GM12864 (cell line): Measurements from ENCODE around the gene CSNK2A1.

Source experiments
- DNase-seq: peaks from one replicate; pipeline ENCODE4 v3.0.0-alpha.2; 2011; ENCODE audit warnings: low read depth
- H3K4me3 ChIP-seq: 2 replicates; pipeline ENCODE4 v1.5.1; 2011; ENCODE audit warnings: mild to moderate bottlenecking, low read depth, low read length, control low read depth
- TF ChIP-seq, protein P1 (sequence below): IDR thresholded peaks from 2 replicates; pipeline ENCODE4 v1.5.1; 2011; ENCODE audit warnings: low read depth, mild to moderate bottlenecking, moderate library complexity, low read length, control low read depth, inconsistent platforms; ENCODE audit errors: missing control alignments

CSNK2A1 gene

DNA sequence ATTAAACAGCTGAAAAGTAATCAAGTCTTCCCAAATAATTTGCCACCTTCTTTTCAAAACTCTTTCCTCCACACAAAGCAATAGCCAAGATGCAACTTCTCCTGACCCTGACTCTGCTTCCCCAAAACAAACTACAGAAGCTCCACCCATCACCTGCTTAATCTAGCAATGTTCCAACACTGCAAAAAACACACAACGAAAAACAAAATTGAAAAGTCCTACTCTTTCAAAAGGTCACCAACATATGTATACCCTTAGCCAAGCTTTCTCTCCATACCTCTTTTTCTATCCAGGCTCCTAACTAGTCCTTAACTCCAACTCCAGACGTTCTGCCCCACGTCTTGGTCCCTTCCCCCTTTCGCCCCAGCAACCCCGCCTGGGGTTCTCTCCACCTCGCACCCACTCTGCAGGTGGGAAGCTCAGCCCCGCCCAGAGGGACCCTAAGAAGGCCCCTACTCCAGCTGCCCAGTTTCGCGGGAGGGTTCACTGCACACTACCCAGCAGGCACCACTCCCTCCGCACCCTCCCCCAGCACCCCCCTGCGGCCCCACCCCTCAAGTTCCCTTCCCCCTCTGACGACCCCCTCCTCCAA is 717 bp downstream of the CSNK2A1 start:
- DNase-seq, result no peak
- peak overlapping the region; percentile 76 for H3K4me3 ChIP-seq
- TF ChIP-seq, protein P1, sequence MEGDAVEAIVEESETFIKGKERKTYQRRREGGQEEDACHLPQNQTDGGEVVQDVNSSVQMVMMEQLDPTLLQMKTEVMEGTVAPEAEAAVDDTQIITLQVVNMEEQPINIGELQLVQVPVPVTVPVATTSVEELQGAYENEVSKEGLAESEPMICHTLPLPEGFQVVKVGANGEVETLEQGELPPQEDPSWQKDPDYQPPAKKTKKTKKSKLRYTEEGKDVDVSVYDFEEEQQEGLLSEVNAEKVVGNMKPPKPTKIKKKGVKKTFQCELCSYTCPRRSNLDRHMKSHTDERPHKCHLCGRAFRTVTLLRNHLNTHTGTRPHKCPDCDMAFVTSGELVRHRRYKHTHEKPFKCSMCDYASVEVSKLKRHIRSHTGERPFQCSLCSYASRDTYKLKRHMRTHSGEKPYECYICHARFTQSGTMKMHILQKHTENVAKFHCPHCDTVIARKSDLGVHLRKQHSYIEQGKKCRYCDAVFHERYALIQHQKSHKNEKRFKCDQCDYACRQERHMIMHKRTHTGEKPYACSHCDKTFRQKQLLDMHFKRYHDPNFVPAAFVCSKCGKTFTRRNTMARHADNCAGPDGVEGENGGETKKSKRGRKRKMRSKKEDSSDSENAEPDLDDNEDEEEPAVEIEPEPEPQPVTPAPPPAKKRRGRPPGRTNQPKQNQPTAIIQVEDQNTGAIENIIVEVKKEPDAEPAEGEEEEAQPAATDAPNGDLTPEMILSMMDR, result no peak

DNA sequence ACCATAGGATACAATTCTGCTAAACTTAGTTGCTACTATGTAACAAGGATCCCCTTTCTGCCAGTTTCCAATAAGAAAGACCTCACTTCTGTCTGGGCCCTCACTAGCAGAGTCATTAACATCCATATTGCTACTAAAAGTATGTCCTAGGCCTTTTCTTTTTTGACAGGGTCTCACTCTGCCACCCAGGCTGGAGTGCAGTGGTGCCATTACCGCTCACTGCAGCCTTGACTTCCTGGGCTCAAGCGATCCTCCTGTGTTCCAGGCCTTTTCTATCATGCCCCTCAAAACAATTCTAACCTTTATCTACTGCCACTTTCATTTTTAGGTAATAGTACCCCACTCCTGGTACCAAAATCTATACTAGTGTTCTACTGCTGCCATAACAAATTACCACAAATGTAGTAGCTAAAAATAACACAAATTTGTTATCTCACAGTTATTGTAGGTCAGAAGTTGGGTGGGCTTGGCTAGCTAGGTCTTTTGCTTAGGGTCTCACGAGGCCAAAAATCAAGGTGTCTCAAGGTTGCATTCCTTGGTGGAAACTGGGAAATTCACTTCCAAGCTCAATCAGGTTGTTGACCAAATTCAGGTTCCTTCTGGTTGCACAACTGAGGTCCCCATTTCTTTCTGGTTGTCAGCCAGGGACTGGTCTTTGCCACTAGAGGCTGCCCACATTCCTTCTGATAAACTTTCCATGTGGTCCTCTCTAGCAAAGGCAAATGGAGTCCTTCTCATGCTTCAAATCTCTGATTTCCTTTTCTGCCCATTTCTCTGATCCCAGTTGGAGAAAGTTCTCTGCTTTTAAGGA is 3.0 kb downstream of the CSNK2A1 start:
- TF ChIP-seq, protein P1, result no peak
- H3K4me3 ChIP-seq, result no peak overlapping the region

DNA sequence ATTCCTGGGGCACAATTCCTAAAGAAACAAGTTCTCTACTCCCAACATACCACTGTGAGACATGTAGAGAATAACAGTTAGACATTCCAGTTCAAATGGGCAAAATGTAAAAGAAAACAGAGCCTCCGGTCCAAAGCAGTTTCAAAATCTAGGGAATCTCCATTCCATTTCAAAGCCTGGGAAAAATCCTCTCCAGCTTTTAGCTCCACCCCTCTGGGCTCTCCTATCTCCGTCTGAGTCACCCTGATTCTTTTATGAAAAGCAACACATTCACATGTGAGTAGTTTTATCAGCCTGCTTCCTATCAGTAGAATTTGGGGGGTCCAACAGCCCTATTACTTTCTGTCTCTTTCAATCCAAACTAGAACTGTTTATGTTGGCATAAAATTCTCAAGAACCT is 3.7 kb downstream of the CSNK2A1 start:
- H3K4me3 ChIP-seq, result no peak overlapping the region
- TF ChIP-seq, protein P1, result no peak
- DNase-seq, result no peak

More for the DNA sequence above, 3.0 kb downstream of the CSNK2A1 start:
- no peak for DNase-seq

DNA sequence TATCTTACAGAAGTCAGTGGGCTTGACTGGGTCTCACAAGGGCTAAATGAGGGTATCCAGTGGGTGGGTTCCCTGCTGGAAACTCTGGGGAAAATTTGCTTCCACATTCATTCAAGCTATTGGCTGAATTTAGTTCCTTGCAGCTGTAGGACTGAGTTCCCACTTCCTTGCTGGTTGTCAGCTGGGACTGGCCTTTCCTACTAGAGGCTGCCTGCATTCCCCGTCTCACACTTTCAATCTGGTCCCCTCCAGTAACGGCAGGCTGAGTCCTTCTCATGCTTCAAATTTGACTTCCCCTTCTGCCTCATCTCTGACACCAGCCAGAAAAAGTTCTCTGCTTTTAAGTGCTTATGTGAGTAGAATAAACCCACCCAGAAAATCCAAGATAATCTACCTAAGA is 4.4 kb downstream of the CSNK2A1 start:
- TF ChIP-seq, protein P1, result no peak
- no peak overlapping the region; the same call in 1 of the 2 replicates for H3K4me3 ChIP-seq
- DNase-seq, result no peak

DNA sequence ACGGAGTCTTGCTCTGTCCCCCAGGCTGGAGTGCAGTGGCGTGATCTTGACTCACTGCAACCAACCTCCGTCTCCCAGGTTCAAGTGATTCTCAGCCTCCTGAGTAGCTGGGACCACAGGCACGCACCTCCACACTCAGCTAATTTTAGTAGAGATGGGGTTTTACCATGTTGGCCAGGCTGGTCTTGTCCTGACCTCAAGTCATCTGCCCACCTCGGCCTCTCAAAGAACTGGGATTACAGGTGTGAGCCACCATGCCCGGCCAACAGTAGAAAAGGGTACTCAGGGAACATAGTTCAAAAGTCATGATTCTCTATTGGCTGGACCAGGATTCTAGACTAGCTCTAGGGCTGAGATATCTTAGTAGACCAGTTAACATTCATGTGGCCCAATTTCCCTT is 5.6 kb downstream of the CSNK2A1 start:
- TF ChIP-seq, protein P1, result no peak
- no peak overlapping the region for H3K4me3 ChIP-seq
- DNase-seq, result no peak

DNA sequence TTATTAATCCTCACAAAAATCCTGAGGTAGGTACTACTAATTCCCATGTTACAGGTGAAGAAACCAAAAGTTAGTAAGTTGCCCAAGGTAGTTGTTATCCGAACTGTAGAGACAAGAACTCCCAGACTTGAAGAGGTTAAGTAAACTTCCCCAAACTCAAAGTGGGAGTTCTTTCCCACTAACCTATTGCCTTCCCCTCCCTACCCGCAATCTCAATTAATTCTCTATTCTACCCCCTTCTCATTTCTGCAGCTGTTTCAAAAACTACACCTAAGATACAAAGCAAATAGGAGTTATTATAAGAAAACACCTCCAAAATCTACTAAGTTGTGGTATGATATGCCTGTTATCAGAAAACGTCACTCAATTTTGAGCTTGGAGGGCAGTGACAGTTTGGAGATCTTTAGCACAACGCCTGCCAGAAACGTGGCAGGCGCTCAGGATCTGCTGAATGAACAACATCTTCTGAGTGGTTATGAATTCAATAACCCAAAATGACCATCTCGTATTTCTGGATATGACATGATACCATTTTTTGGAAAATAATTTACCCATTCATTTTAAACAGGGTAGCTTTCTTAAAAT is 7.1 kb downstream of the CSNK2A1 start:
- DNase-seq, result no peak

More for the DNA sequence above, 7.1 kb downstream of the CSNK2A1 start:
- no peak overlapping the region for H3K4me3 ChIP-seq
- TF ChIP-seq, protein P1, result no peak
